Measurements from ENCODE around the gene FOXO3.

DNA sequence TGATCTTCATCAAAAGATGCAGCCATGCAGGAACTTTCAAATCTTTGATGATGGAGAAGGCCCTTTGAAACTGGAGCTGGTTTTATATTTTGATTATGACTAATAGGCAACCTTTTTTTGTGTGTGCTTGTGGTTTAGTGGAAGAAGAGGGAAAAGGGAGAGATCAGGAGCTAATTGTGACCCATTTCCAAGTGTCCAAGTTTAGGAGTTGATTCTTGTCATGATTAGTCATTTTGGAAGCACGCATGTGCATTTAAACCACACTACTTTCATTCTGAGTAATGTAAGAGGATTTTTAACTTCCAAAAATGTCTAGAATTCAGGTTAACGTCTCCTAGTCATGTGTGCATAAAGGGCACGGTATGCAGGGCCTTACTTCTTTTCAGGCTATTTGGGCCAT, 3.5 kb downstream of the FOXO3 start:
- peak; percentile 17 to 50 (median 38) for TF ChIP-seq POLR2AphosphoS5 (IDR thresholded peaks at IDR 0.05)
- TF ChIP-seq, protein P1, sequence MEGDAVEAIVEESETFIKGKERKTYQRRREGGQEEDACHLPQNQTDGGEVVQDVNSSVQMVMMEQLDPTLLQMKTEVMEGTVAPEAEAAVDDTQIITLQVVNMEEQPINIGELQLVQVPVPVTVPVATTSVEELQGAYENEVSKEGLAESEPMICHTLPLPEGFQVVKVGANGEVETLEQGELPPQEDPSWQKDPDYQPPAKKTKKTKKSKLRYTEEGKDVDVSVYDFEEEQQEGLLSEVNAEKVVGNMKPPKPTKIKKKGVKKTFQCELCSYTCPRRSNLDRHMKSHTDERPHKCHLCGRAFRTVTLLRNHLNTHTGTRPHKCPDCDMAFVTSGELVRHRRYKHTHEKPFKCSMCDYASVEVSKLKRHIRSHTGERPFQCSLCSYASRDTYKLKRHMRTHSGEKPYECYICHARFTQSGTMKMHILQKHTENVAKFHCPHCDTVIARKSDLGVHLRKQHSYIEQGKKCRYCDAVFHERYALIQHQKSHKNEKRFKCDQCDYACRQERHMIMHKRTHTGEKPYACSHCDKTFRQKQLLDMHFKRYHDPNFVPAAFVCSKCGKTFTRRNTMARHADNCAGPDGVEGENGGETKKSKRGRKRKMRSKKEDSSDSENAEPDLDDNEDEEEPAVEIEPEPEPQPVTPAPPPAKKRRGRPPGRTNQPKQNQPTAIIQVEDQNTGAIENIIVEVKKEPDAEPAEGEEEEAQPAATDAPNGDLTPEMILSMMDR (IDR thresholded peaks at IDR 0.05): no peak
